ENCODE data around the gene IFI6. TPM values are rescaled to one million over a fixed set of nuclear protein-coding genes. Genes with fewer than 3 reads are reported as not detected.
"Not testable (repeated sequence)": the region's sequence is repeated elsewhere in the genome, so short reads cannot be mapped to it uniquely, and the experiment has no call there.

IFI6 gene
- polyA plus RNA-seq, 1 donor, result 99.0 TPM

DNA sequence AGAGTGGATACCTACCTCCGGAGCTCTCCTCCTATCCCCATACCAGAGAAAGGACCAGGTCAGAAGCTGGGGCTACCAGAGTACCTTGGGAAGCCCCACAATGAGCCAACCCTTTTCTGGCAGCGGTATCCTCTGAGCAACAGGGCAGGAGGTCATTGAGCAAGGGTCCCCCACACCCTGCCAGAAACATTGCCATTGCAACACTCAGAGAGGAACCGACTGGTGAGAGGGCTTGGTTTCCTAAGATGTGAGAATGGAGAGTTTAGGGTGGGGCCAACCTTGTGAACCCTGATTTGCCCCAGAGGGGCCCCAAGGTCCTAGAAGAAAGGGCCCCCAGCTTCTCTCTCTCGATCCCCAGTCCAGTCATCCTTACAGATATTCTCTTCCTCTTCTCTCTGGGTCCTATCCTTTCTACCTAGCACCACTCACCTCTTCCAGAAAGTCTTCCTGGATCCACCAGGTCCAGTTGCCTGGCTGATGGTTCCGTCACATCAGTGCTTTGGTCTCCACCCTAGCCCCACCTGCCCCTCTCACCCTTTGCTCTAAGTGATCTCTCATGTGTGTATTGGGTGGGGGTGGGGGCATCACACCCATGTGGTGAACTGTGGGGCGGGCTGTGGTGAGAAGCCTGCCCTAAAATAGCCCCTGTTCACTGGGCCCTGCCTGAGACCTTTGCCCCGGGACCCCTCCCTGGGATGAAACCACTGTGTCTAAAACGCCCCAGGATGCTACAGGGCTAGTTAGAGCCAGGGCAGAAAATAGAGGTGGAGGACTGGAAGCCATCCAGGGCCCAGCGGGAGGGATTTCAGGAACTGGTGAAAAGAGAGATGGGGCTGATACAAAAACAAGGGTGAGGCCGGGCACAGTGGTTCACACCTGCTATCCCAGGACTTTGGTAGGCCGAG lies 45.7 kb downstream of the IFI6 start:
- no peak for DNase-seq

GRCh38 chr1:27624467-27625178 lies 47.4 kb downstream of the IFI6 start:
- no peak for DNase-seq

- DNase-seq, result no peak
Observed at GRCh38 chr1:27623327-27624212, 48.4 kb downstream of the IFI6 start.

- DNase-seq, result no peak
Observed at GRCh38 chr1:27622828-27623227, 49.2 kb downstream of the IFI6 start.

GRCh38 chr1:27621051-27621920 lies 50.7 kb downstream of the IFI6 start:
- no peak for DNase-seq

DNA sequence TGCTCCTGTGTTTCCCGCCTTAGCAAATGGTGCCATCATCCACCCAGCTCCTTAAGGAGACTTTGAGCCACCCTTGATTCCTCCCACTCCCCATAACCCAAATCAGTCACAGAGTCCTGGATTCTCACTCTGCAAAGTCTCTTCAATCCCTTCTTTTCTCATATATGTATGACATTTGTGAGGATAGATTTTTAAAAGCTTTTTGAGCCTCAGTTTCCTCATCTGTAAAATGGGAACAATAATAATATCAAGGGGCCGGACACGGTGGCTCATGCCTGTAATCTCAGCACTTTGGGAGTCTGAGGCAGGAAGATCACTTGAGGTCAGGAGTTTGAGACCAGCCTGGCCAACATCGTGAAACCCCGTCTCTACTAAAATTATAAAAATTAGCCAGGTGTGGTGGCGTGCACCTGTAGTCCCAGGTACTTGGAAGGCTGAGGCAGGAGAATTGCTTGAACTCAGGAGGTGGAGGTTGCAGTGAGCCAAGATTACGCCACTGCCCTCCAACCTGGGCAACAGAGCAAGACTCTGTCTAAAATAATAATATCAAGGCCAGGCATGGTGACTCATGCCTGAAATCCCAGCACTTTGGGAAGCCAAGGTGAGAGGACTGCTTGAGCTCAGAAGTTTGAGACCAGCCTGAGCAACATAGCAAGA lies 52.1 kb downstream of the IFI6 start:
- not testable (repeated sequence) for DNase-seq

GRCh38 chr1:27618341-27619082 lies 53.5 kb downstream of the IFI6 start:
- DNase-seq, result no peak

- DNase-seq, result no peak
Observed at GRCh38 chr1:27617420-27617819, 54.6 kb downstream of the IFI6 start.

GRCh38 chr1:27616441-27616840 lies 55.6 kb downstream of the IFI6 start:
- no peak for DNase-seq

Other genes starting within 250 kb of the IFI6 start
- gene WASF2, start 182.0 kb downstream of the IFI6 start, polyA plus RNA-seq (ENCODE audit: insufficient read length), result 79.4 TPM
- gene AHDC1, start 68.0 kb downstream of the IFI6 start, polyA plus RNA-seq (ENCODE audit: insufficient read length), result 128 TPM
- 2.4 TPM for gene FGR, start 37.0 kb downstream of the IFI6 start, polyA plus RNA-seq (ENCODE audit: insufficient read length)
- gene FAM76A, start 53.8 kb upstream of the IFI6 start, polyA plus RNA-seq (ENCODE audit: insufficient read length), result 27.9 TPM
- 29.0 TPM for gene STX12, start 101.0 kb upstream of the IFI6 start, polyA plus RNA-seq (ENCODE audit: insufficient read length)
- 30.9 TPM for gene PPP1R8, start 158.6 kb upstream of the IFI6 start, polyA plus RNA-seq (ENCODE audit: insufficient read length)
- 3.0 TPM for gene THEMIS2, start 200.4 kb upstream of the IFI6 start, polyA plus RNA-seq (ENCODE audit: insufficient read length)
- gene RPA2, start 242.4 kb upstream of the IFI6 start, polyA plus RNA-seq (ENCODE audit: insufficient read length), result 57.4 TPM